Lung (tissue), 12 donors: Measurements from ENCODE around the gene UQCRC1. TPM values are rescaled to one million over a fixed set of nuclear protein-coding genes. Genes with fewer than 3 reads are reported as not detected.

Experiments used
- ATAC-seq: fragments of 200-7000 bp; cut with Tn5 transposase; one replicate; pipeline ENCODE4 v1.9.1; 2020; ENCODE audit warnings: moderate number of reproducible peaks; ENCODE audit not compliant: insufficient read depth, low FRiP score
- DNase-seq, 3 donors: peaks; one replicate each; pipeline ENCODE4 v3.0.0-alpha.2; 2013 to 2017
- H3K27ac ChIP-seq, 2 donors: one replicate each; pipeline ENCODE4 v1.5.1; 2013; ENCODE audit warnings: mild to moderate bottlenecking in 2 of 2, moderate library complexity in 2 of 2, control low read depth in 1 of 2, inconsistent platforms in 1 of 2, low read depth in 1 of 2, low read length in 1 of 2
- H3K27me3 ChIP-seq, 3 donors: one replicate each; pipeline ENCODE4 v1.5.1; 2013; ENCODE audit warnings: low read length in 2 of 3; ENCODE audit not compliant: control insufficient read depth in 3 of 3, insufficient read depth in 3 of 3
- H3K36me3 ChIP-seq, 4 donors: one replicate each; pipeline ENCODE4 v1.5.1; 2013; ENCODE audit warnings: low read length in 4 of 4, mild to moderate bottlenecking in 1 of 4, moderate library complexity in 1 of 4; ENCODE audit not compliant: control insufficient read depth in 4 of 4, insufficient read depth in 4 of 4
- H3K4me1 ChIP-seq, 5 donors: one replicate each; pipeline ENCODE4 v1.5.1; 2013; ENCODE audit warnings: low read length in 5 of 5, mild to moderate bottlenecking in 2 of 5, moderate library complexity in 1 of 5; ENCODE audit not compliant: control insufficient read depth in 5 of 5, insufficient read depth in 5 of 5
- H3K4me3 ChIP-seq: one replicate; pipeline ENCODE4 v1.5.1; 2013; ENCODE audit warnings: mild to moderate bottlenecking, control low read depth, moderate library complexity
- H3K9ac ChIP-seq, 2 donors: one replicate each; pipeline ENCODE4 v1.5.1; 2013; ENCODE audit warnings: low read length in 2 of 2, control low read depth in 1 of 2; ENCODE audit not compliant: insufficient read depth in 1 of 2
- H3K9me3 ChIP-seq, 4 donors: one replicate each; pipeline ENCODE4 v1.5.1; 2013; ENCODE audit warnings: low read length in 3 of 4, mild to moderate bottlenecking in 1 of 4, moderate library complexity in 1 of 4; ENCODE audit not compliant: control insufficient read depth in 4 of 4, insufficient read depth in 3 of 4
- CTCF ChIP-seq: IDR thresholded peaks from 2 replicates; pipeline ENCODE4 v1.5.1; 2012; ENCODE audit warnings: mild to moderate bottlenecking; ENCODE audit errors: control extremely low read depth, extremely low read depth
- WGBS, 2 donors: extraction: QIAGEN DNeasy Blood & Tissue Kit; methylation state at CpG; one replicate each; pipeline ENCODE4 v1.1.7; 2013; 5-methylcytosine and 5-hydroxymethylcytosine counted together
- polyA plus RNA-seq, 2 donors: library from polyadenylated mRNA; stranded (reverse); fragments of 200-250 nt; gene quantifications; one replicate each; pipeline ENCODE4 v1.2.1, GENCODE V29; 2013
- total RNA-seq, 2 donors: library from RNA; depleted of rRNA in 1 of 2; stranded (reverse); fragments of >200 nt in 1 of 2; gene quantifications; one replicate each; pipeline ENCODE4 v1.2.1, GENCODE V29; 2014 to 2021
- donor health status: control.
- donor health status: control.
- donor health status: Bipolar disorder and iron deficiency.
- donor health status: healthy.
- donor health status: DM: yes; HTN: yes; CAD: no.

The UQCRC1 gene
- total and polyA plus RNA-seq, 4 donors: 98.5 to 225 (median 176) TPM

- ATAC-seq (no peak), DNase-seq (no peak)
- no peaks in the 10 kb centered on the region for H3K9me3 ChIP-seq
- no peak overlapping the region for H3K27ac ChIP-seq
- H3K27me3 ChIP-seq: peaks cover 0 to 1% (median 0%) of the 10 kb centered on the region in 3 donors
- WGBS, 2 donors: 81 to 90% methylated on average over 11 of the region's 11 CpGs
- TF ChIP-seq CTCF: no peak
- no peaks in the 10 kb centered on the region for H3K36me3 ChIP-seq
- H3K9ac ChIP-seq: no peak overlapping the region
- H3K4me1 ChIP-seq: peaks cover 0 to 10% (median 4%) of the 10 kb centered on the region in 5 donors
- H3K4me3 ChIP-seq: no peak overlapping the region
Observed at GRCh38 chr3:48651771-48652170, 42.3 kb upstream of the UQCRC1 start.

- no peak overlapping the region for H3K4me3 ChIP-seq
- WGBS, 2 donors: 89 to 92% methylated on average over 12 of the region's 12 CpGs
- H3K9me3 ChIP-seq: no peaks in the 10 kb centered on the region
- no peak for ATAC-seq
- H3K27ac ChIP-seq: no peak overlapping the region
- no peaks in the 10 kb centered on the region for H3K36me3 ChIP-seq
- H3K4me1 ChIP-seq: peaks cover 0 to 3% (median 0%) of the 10 kb centered on the region in 5 donors
- no peak overlapping the region for H3K9ac ChIP-seq
- no peaks in the 10 kb centered on the region for H3K27me3 ChIP-seq
- DNase-seq: no peak
- no peak for TF ChIP-seq CTCF
Observed at GRCh38 chr3:48650723-48651122, 41.3 kb upstream of the UQCRC1 start.

- WGBS, 2 donors: 93 to 95% methylated on average over 15 of the region's 15 CpGs
- no peaks in the 10 kb centered on the region for H3K9me3 ChIP-seq
- no peak for DNase-seq
- no peak for TF ChIP-seq CTCF
- H3K36me3 ChIP-seq: no peaks in the 10 kb centered on the region
- ATAC-seq: no peak
- no peak overlapping the region for H3K9ac ChIP-seq
- H3K4me3 ChIP-seq: no peak overlapping the region
- no peak overlapping the region for H3K27ac ChIP-seq
- no peaks in the 10 kb centered on the region for H3K27me3 ChIP-seq
- no peaks in the 10 kb centered on the region for H3K4me1 ChIP-seq
Observed at GRCh38 chr3:48648188-48648850, 38.9 kb upstream of the UQCRC1 start.

- no peak overlapping the region for H3K4me3 ChIP-seq
- H3K27me3 ChIP-seq: no peaks in the 10 kb centered on the region
- H3K36me3 ChIP-seq: no peaks in the 10 kb centered on the region
- no peak for TF ChIP-seq CTCF
- H3K9me3 ChIP-seq: no peaks in the 10 kb centered on the region
- H3K9ac ChIP-seq: no peak overlapping the region
- H3K27ac ChIP-seq: no peak overlapping the region
- no peaks in the 10 kb centered on the region for H3K4me1 ChIP-seq
- no peak for DNase-seq
- ATAC-seq: no peak
- 90 to 91% methylated on average over 9 of the region's 9 CpGs for WGBS, 2 donors
Observed at GRCh38 chr3:48647714-48648113, 38.3 kb upstream of the UQCRC1 start.
